ENCODE results near the gene PSMG3.
A peak's percentile ranks its signal among the peaks of the same experiment; 100 is the strongest.

The PSMG3 gene

DNA sequence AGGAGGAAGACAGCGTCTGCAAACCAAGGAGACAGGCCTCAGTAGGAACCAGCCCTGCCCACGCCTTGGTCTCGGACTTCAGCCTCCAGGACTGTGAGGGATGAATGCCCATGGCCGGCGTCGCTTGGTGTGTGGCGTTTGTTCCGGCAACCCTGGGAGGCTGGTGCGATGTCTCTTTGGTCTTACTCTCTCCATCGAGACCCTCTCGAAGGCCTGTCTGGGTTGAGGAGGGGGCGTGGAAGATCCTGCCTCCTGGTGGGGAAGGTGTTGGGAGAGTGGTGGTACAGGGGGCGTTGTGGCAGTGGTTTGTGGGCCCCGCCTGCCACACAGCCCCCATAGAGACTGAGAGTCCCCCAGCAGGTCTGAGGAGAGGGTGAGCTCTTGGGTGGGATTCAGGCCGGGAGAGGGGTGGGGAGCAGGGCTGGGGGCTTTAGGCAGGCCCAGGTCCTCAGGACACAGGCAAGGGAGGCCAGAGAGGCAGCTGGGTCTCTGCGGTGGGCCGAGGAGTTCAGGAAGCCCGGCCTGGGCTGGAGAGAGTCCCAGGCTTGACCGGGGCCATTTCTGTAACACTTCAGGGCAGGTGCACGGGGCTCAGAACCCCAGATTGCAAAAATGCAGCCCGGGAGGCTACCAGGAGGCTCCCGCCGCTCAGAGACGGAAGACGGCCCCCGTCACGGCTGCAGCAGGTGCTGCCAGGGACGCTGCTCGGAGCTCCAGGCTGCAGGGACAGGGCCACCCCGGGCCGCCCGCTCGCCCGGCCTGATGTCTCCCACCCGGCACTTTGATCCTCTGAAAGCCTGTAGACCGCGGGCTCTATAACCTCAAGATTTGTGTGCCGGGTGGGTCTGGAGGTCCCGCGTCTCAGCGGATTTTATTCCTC lies 33.8 kb upstream of the PSMG3 start:
- in situ Hi-C loops (cut with HindIII; ENCODE audit: low pct_unique_long_range_greater_than_20kb, low sequenced_read_pairs), result no loop called here
- no peak for DNase-seq (ENCODE audit: low read depth in 1 of 2, low spot score in 1 of 2)
- TF ChIP-seq JUND (IDR thresholded peaks at IDR 0.05; ENCODE audit: low read depth), result no peak

DNA sequence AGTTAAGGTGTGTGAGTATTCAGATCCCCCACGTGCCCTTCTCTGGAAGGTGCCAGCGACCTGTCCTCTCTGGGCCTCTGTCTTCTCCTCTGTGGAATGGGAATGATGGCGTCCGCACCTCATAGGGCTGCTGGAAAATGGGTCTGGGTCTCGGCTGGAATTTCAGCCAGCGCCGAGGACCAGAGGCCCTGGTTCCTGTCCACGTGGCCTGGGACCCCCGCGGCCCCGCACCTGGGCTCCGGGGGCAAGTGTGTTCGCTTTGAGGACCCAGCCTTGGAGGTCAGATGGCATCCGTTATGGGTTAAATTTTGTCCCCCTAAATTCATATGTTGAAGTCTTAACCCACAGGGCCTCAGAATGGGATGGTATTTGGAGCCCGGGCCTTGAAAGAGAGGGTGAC lies 32.6 kb upstream of the PSMG3 start:
- no peak for TF ChIP-seq JUND (IDR thresholded peaks at IDR 0.05; ENCODE audit: low read depth)
- DNase-seq (ENCODE audit: low read depth in 1 of 2, low spot score in 1 of 2), result no peak
- in situ Hi-C loops (cut with HindIII; ENCODE audit: low pct_unique_long_range_greater_than_20kb, low sequenced_read_pairs), result no loop called here

DNA sequence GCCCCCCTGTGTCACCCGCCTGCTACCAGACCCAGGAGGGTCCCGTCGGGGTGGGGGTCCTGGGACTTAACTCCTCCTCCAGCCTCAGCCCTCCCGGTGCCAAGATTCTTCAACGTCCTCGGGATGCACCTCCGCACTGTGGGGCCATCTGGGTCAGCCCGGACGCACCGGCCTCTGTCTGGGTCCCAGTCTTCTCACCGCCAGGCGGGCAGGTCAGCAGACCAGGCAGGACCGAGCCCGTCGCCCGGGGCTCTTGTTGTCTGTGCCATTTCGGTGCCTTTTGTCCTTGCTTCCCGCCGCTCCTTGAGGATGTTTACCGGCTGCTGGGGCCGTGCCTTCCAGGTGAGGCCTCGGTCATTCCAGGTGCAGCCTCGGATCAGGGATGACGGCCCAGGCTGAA lies 32.1 kb upstream of the PSMG3 start:
- DNase-seq (ENCODE audit: low read depth in 1 of 2, low spot score in 1 of 2), result no peak
- in situ Hi-C loops (cut with HindIII; ENCODE audit: low pct_unique_long_range_greater_than_20kb, low sequenced_read_pairs), result no loop called here
- TF ChIP-seq JUND (IDR thresholded peaks at IDR 0.05; ENCODE audit: low read depth), result no peak

DNA sequence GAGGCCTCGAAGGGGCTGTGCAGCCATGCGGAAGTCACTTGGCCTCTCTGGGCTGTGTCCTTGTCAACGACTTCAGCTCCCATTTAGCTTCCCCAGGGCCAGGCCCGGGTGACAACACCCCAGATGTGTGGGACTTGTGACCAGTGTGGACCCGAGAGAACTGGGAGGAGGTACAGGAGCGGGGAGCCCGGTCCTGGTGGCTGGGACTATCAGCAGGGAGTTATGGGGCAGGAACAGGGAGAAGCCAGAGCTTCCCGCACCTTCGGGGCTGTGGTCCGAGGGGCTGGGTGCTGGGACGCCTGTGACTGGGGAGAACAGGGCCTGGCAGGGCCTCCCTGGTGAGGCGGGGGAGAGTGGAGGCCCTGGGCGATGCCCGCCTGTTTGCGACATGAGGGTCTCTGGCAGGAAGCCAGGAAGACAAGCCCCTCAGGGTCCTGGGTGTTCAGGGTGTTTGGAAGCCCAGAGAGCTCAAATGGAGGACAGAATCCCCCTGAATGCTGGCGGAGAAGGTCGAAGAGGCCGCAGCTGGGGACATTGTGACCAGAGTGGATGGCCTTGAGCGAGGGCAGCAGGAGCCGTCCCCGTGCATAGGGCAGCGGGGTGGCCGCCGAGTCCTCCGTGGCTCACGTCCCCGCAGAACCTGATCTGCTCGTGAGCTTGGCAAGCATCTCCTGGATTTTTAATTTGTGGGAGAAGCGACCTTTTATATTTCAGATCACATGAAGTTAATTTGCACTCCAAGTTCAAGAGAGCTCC lies 30.0 kb upstream of the PSMG3 start:
- in situ Hi-C loops (cut with HindIII; ENCODE audit: low pct_unique_long_range_greater_than_20kb, low sequenced_read_pairs), result no loop called here
- no peak for TF ChIP-seq JUND (IDR thresholded peaks at IDR 0.05; ENCODE audit: low read depth)
- no peak for DNase-seq (ENCODE audit: low read depth in 1 of 2, low spot score in 1 of 2)

DNA sequence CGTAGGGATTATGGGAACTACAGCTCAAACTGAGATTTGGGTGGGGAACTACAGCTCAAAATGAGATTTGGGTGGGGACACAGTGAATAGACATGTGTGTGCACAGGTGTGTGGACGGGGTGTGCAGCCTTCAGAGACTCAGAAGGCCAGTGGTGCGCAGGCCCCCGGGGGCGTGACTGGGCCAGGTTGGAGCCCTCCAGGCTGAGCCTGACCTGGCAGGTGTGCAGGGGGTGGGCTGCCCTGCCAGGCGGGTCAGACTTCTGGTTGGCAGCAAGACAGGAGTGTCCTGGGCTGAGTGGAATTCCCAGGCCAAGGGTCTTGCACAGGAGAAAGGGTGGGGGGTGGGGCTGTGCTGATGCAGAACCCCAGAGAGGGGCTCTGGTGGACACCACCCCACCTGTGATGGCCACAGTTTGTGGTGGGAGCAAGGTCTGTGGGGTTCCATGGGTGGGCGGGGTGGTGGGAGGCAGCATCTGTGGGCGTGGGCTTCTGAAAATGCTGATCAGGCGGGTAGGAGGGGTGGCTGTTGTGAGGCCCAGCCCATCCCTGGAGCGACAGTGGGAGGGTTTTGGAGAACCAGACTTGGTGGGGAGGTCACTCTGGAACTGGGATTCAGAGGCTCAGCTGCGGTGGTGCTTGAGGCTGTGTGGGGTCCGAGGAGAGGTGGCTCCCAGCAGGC lies 29.3 kb upstream of the PSMG3 start:
- no peak for TF ChIP-seq JUND (IDR thresholded peaks at IDR 0.05; ENCODE audit: low read depth)
- no peak for DNase-seq (ENCODE audit: low read depth in 1 of 2, low spot score in 1 of 2)

DNA sequence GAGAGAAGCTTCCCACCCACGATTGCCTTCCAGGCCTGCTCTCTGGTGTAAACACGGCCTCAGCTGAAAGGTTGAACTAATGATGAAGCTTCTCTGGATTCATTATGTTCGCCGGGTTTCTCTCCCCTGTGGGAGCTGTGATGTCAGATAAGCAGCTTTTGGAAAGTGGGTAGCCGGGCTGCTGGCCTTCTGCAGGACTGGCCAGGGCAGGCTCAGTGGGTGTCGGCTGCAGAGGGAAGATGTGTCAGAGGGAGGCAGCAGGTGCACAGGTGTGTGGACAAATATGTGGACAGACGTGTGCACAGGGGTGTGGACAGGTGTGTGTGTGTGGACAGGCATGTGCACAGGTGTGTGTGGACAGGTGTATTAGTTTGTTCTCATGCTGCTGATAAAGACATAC lies 28.5 kb upstream of the PSMG3 start:
- in situ Hi-C loops (cut with HindIII; ENCODE audit: low pct_unique_long_range_greater_than_20kb, low sequenced_read_pairs), result no loop called here
- TF ChIP-seq JUND (IDR thresholded peaks at IDR 0.05; ENCODE audit: low read depth), result no peak
- DNase-seq (ENCODE audit: low read depth in 1 of 2, low spot score in 1 of 2), result no peak

More for the DNA sequence above, 29.3 kb upstream of the PSMG3 start:
- in situ Hi-C loops (cut with HindIII; ENCODE audit: low pct_unique_long_range_greater_than_20kb, low sequenced_read_pairs), result no loop called here

DNA sequence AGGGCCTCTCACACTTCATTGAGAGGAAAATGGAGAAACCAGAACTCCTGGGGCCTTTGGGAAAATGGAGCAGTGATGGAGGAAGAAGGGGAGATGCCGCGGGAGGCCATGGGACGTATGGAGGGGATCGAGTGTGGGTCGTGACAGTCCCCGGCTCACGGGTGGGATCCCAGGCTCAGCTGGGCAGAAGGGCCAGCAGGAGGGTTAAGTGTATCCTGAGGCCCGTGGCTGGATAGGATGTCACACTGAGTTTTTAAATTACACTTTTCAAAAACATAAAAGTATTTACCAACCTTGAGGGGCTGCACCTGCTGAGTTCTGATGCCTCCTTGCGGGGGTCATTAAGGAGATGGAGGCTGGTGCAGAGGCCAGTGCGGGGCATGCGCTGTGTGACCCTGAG lies 28.0 kb upstream of the PSMG3 start:
- DNase-seq (ENCODE audit: low read depth in 1 of 2, low spot score in 1 of 2), result no peak
- TF ChIP-seq JUND (IDR thresholded peaks at IDR 0.05; ENCODE audit: low read depth), result no peak
- in situ Hi-C loops (cut with HindIII; ENCODE audit: low pct_unique_long_range_greater_than_20kb, low sequenced_read_pairs), result no loop called here

DNA sequence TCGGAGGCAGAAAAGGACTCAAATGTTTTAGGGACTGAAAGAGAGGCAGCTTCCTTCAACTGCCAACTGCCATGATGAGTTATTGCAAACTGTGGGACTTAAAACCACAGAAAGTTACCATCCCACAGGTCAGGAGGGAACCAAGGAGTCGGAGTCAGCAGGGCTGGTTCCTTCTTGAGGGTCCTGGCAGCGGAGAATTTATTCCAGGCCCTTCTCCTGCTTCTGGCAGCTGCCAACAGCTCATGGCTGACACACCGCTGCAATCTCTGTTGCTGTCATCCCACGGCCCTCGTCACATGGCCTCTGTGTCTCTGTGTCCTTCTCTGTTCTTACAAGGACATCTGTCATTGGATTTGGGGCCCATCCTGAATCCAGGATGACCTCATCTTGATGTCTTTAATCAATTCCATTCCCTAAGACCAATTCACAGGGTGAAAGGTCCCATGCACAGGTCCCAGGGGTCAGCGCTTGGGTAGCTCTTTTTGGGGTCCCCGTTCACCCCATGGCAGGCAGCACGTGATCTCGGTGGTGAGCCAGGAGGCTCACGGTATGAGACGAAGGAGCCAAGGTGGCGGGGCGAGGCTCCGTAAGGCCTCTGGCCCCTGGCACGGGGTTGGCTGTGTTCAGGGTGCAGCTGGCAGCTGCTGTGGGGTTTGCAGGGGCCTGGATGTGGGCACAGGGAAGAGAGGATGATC lies 27.4 kb upstream of the PSMG3 start:
- no peak for TF ChIP-seq JUND (IDR thresholded peaks at IDR 0.05; ENCODE audit: low read depth)
- in situ Hi-C loops (cut with HindIII; ENCODE audit: low pct_unique_long_range_greater_than_20kb, low sequenced_read_pairs), result no loop called here
- DNase-seq (ENCODE audit: low read depth in 1 of 2, low spot score in 1 of 2), result no peak

DNA sequence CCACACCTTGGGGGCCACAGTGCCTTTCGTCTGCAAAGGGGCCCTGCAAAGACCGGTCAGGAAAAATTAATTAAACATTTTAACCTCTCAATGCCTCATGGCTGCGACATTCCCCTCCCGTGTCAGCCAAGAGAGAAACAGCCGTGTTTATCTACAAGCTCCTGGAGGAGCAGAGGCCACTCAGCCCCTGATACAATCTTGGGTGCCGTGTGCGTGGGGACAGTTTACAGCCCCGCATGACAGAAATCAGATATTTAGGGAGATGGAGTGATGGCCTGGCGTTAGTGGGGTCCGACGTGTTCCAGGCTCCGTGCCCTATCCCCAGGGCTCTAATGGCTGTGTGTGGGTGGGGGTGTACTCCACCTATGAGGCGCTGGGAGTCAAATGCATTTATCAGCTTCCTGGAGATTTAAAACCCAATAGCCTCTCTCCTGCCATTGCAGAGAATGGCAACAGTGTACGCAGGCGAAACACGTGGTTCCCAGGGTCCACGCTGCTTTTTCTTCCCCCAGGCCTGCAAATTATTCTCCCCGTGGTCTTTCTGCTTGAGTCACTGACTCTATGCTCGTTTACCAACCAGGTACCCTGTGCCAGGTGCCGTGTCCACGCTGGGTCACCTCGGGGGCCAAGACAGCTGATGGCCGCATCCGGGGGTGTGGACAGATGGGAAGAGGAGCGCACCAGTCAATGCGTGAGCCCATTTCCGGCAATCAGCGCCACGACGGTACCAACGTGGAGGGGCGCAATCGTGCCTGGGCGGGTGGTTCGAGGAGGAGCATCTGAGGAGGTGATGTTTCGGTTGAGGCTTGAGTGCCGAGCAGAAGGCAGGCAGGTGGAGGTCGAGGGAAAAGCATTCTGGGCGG lies 26.6 kb upstream of the PSMG3 start:
- DNase-seq (ENCODE audit: low read depth in 1 of 2, low spot score in 1 of 2), result peak in 1 of 2 experiments; percentile 3
- TF ChIP-seq JUND (IDR thresholded peaks at IDR 0.05; ENCODE audit: low read depth), result no peak
- in situ Hi-C loops (cut with HindIII; ENCODE audit: low pct_unique_long_range_greater_than_20kb, low sequenced_read_pairs), result no loop called here

DNA sequence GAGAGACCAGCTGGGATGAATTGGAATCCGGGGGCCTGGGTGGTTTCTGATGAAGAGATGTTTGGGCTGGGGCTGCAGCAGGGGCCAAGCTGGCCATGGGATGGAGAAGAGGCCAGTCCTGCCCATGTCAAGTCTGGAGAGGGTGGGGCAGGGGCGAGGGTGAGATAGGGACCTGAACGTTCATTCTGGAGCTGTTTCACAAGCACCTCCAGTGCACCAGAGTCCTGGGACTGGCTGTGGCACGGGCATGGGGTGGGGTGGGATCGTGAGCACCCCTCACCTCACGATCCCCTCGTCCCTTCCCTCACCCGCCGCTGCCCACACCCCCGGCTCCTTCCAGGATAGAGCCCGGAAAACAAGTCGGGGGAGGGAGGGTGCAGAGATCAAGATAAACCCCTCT lies 25.8 kb upstream of the PSMG3 start:
- DNase-seq (ENCODE audit: low read depth in 1 of 2, low spot score in 1 of 2), result no peak
- in situ Hi-C loops (cut with HindIII; ENCODE audit: low pct_unique_long_range_greater_than_20kb, low sequenced_read_pairs), result no loop called here
- TF ChIP-seq JUND (IDR thresholded peaks at IDR 0.05; ENCODE audit: low read depth), result no peak

DNA sequence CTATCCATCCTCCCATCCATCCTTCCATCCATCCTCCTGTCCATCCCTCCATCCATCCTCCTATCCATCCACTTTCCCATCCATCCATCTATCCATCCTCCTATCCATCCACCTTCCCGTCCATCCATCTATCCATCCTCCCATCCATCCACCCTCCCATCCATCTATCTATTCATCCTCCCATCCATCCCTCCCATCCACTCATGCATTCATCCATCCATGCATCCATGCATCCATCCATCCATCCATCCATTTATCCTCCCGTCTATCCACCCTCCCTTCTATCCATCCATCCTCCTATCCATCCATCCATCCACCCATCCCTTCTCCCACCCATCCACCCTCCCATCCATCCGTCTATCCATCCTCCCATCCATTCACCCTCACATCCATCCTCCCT lies 25.2 kb upstream of the PSMG3 start:
- no peak for TF ChIP-seq JUND (IDR thresholded peaks at IDR 0.05; ENCODE audit: low read depth)
- no peak for DNase-seq (ENCODE audit: low read depth in 1 of 2, low spot score in 1 of 2)
- in situ Hi-C loops (cut with HindIII; ENCODE audit: low pct_unique_long_range_greater_than_20kb, low sequenced_read_pairs), result no loop called here
